Epidermal melanocyte (primary cell): ENCODE data around the gene PRSS12.
A peak's percentile ranks its signal among the peaks of the same experiment; 100 is the strongest.
"Not testable (repeated sequence)": the region's sequence is repeated elsewhere in the genome, so short reads cannot be mapped to it uniquely, and the experiment has no call there.

Experiments used
- DNase-seq: peaks from one replicate; pipeline ENCODE4 v3.0.0; 2011; ENCODE audit warnings: low spot score; ENCODE audit not compliant: insufficient read length

PRSS12 gene

GRCh38 chr4:118278473-118279274 lies 74.1 kb downstream of the PRSS12 start:
- DNase-seq, result peak; percentile 85

GRCh38 chr4:118277243-118277642 lies 75.6 kb downstream of the PRSS12 start:
- DNase-seq, result no peak

GRCh38 chr4:118276580-118276979 lies 76.2 kb downstream of the PRSS12 start:
- DNase-seq, result no peak

- DNase-seq, result no peak
Measured at GRCh38 chr4:118273642-118274041, 79.2 kb downstream of the PRSS12 start.

GRCh38 chr4:118271788-118272187 lies 81.0 kb downstream of the PRSS12 start:
- no peak for DNase-seq

- DNase-seq, result peak; percentile 34
Measured at GRCh38 chr4:118270492-118270891, 82.3 kb downstream of the PRSS12 start.

- DNase-seq, result no peak
Measured at GRCh38 chr4:118268780-118269179, 84.0 kb downstream of the PRSS12 start.

GRCh38 chr4:118266145-118266496 lies 86.7 kb downstream of the PRSS12 start:
- DNase-seq, result not testable (repeated sequence)

GRCh38 chr4:118265312-118266144 lies 87.3 kb downstream of the PRSS12 start:
- no peak for DNase-seq

- no peak for DNase-seq
Measured at GRCh38 chr4:118264096-118264495, 88.7 kb downstream of the PRSS12 start.

- no peak for DNase-seq
Measured at GRCh38 chr4:118260309-118260708, 92.5 kb downstream of the PRSS12 start.

- DNase-seq, result no peak
Measured at GRCh38 chr4:118259111-118259510, 93.7 kb downstream of the PRSS12 start.

- no peak for DNase-seq
Measured at GRCh38 chr4:118254368-118254767, 98.4 kb downstream of the PRSS12 start.

GRCh38 chr4:118249890-118250289 lies 102.9 kb downstream of the PRSS12 start:
- no peak for DNase-seq

- no peak for DNase-seq
Measured at GRCh38 chr4:118237531-118237930, 115.3 kb downstream of the PRSS12 start.

GRCh38 chr4:118235566-118236120 lies 117.2 kb downstream of the PRSS12 start:
- no peak for DNase-seq
